ENCODE results near the gene GADD45G. TPM values are rescaled to one million over a fixed set of nuclear protein-coding genes. Genes with fewer than 3 reads are reported as not detected.

The GADD45G gene
- total and polyA plus RNA-seq, 2 of the 4 experiments (the other 2 are of a cell fraction), result 0.15 TPM; not detected in 1

GRCh38 chr9:89649039-89649691 is 44.4 kb downstream of the GADD45G start:
- H2BK5ac ChIP-seq (ENCODE audit: low read depth, low read length, poor library complexity, severe bottlenecking), result no peak overlapping the region
- no peak overlapping the region for H2BK15ac ChIP-seq (ENCODE audit: low read depth, low read length)
- POLR2A ChIA-PET (ENCODE audit: unreplicated experiment), result no interaction called here
- TF ChIP-seq BHLHE40 (IDR thresholded peaks at IDR 0.05; ENCODE audit: low read depth, low read length) (no peak), MXI1 (IDR thresholded peaks at IDR 0.05; ENCODE audit: borderline replicate concordance, low read depth, low read length) (no peak), CHD1 (IDR thresholded peaks at IDR 0.05; ENCODE audit: low read depth, low read length) (no peak), MAFK (IDR thresholded peaks at IDR 0.05; ENCODE audit: low read depth, low read length) (no peak), RFX5 (IDR thresholded peaks at IDR 0.05; ENCODE audit: low read depth, low read length) (no peak), MAZ (IDR thresholded peaks at IDR 0.05; ENCODE audit: borderline replicate concordance, low read depth, low read length) (no peak), RCOR1 (IDR thresholded peaks at IDR 0.05; ENCODE audit: insufficient replicate concordance, low read length) (no peak), NFE2L2 (IDR thresholded peaks at IDR 0.05; ENCODE audit: low read depth, low read length) (no peak), FOS (IDR thresholded peaks at IDR 0.05; ENCODE audit: low read depth, low read length) (no peak), CEBPB (IDR thresholded peaks at IDR 0.05; ENCODE audit: low read depth, low read length) (no peak), POLR2A (IDR thresholded peaks at IDR 0.05; ENCODE audit: low read depth, low read length) (no peak), RAD21 (IDR thresholded peaks at IDR 0.05; ENCODE audit: low read length) (no peak)
- TF ChIP-seq, protein P1, sequence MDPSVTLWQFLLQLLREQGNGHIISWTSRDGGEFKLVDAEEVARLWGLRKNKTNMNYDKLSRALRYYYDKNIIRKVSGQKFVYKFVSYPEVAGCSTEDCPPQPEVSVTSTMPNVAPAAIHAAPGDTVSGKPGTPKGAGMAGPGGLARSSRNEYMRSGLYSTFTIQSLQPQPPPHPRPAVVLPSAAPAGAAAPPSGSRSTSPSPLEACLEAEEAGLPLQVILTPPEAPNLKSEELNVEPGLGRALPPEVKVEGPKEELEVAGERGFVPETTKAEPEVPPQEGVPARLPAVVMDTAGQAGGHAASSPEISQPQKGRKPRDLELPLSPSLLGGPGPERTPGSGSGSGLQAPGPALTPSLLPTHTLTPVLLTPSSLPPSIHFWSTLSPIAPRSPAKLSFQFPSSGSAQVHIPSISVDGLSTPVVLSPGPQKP (IDR thresholded peaks at IDR 0.05; ENCODE audit: borderline replicate concordance, low read depth, low read length), result no peak
- TF ChIP-seq, protein P2, sequence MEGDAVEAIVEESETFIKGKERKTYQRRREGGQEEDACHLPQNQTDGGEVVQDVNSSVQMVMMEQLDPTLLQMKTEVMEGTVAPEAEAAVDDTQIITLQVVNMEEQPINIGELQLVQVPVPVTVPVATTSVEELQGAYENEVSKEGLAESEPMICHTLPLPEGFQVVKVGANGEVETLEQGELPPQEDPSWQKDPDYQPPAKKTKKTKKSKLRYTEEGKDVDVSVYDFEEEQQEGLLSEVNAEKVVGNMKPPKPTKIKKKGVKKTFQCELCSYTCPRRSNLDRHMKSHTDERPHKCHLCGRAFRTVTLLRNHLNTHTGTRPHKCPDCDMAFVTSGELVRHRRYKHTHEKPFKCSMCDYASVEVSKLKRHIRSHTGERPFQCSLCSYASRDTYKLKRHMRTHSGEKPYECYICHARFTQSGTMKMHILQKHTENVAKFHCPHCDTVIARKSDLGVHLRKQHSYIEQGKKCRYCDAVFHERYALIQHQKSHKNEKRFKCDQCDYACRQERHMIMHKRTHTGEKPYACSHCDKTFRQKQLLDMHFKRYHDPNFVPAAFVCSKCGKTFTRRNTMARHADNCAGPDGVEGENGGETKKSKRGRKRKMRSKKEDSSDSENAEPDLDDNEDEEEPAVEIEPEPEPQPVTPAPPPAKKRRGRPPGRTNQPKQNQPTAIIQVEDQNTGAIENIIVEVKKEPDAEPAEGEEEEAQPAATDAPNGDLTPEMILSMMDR (conservative IDR thresholded peaks at IDR 0.05; ENCODE audit: low read depth, low read length), result no peak
- TF ChIP-seq, protein P3, sequence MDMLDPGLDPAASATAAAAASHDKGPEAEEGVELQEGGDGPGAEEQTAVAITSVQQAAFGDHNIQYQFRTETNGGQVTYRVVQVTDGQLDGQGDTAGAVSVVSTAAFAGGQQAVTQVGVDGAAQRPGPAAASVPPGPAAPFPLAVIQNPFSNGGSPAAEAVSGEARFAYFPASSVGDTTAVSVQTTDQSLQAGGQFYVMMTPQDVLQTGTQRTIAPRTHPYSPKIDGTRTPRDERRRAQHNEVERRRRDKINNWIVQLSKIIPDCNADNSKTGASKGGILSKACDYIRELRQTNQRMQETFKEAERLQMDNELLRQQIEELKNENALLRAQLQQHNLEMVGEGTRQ (IDR thresholded peaks at IDR 0.05; ENCODE audit: low read depth, low read length), result no peak
- H3K4ac ChIP-seq (ENCODE audit: low read depth, low read length), result no peak overlapping the region
- H4K91ac ChIP-seq (ENCODE audit: insufficient read depth, low read depth, low read length), result no peak overlapping the region
- no peaks in the 10 kb centered on the region for H3K9me3 ChIP-seq (ENCODE audit: control insufficient read depth, insufficient read depth, low read length)
- H2AK5ac ChIP-seq (ENCODE audit: low read depth, low read length), result no peak overlapping the region
- H2BK20ac ChIP-seq (ENCODE audit: low read depth, low read length), result no peak overlapping the region
- no peak overlapping the region for H3K9ac ChIP-seq (ENCODE audit: low read depth, low read length)
- H3K4me2 ChIP-seq (ENCODE audit: low read depth, low read length), result no peak overlapping the region
- H3K79me1 ChIP-seq (ENCODE audit: low read depth in 1 of 2, low read length in 2 of 2), result no peaks in the 10 kb centered on the region
- no peak overlapping the region for H3K18ac ChIP-seq (ENCODE audit: low read depth, low read length)
- CTCF ChIA-PET, result no interaction called here
- DNase-seq (no peak), ATAC-seq (ENCODE audit: low read depth) (no peak)
- H3K9me1 ChIP-seq (ENCODE audit: insufficient read depth, low read length), result no peaks in the 10 kb centered on the region
- no peak overlapping the region for H4K8ac ChIP-seq (ENCODE audit: low read depth in 2 of 2, low read length in 2 of 2)
- H3K4me3 ChIP-seq (ENCODE audit: insufficient read depth, low read depth, low read length), result no peak overlapping the region
- H3K23ac ChIP-seq (ENCODE audit: low read depth, low read length), result no peak overlapping the region
- H3K27me3 ChIP-seq (ENCODE audit: control insufficient read depth, insufficient read depth, low read length), result peaks cover 4% of the 10 kb centered on the region
- no peak overlapping the region for H3K27ac ChIP-seq (ENCODE audit: insufficient read depth, low read length)
- intact Hi-C loops (cut with micrococcal nuclease) (no loop called here), in situ Hi-C loops (cut with MboI; ENCODE audit: low sequenced_read_pairs) (no loop called here), dilution Hi-C loops (cut with HindIII; ENCODE audit: low sequenced_read_pairs, unreplicated experiment) (no loop called here)
- no peaks in the 10 kb centered on the region for H3K4me1 ChIP-seq (ENCODE audit: control insufficient read depth, insufficient read depth, low read length)
- H4K5ac ChIP-seq (ENCODE audit: low read depth, low read length), result no peak overlapping the region
- no peak overlapping the region for H2AK9ac ChIP-seq (replicated peaks; ENCODE audit: low read depth, low read length, poor library complexity)
- WGBS, 2 experiments (ENCODE audit: extremely low coverage in 2 of 2, insufficient read length in 1 of 2), result no CpG with 5 or more reads among the region's 8 CpGs
- no peak overlapping the region for H2AFZ ChIP-seq (replicated peaks; ENCODE audit: low read length, poor library complexity)
- no peak overlapping the region for H3K56ac ChIP-seq (ENCODE audit: extremely low read depth, insufficient read depth, low read length)
- BruUV-seq (replicated peaks), result no TSS peak
- no peaks in the 10 kb centered on the region for H4K20me1 ChIP-seq (ENCODE audit: insufficient read depth, low read length)
- no peaks in the 10 kb centered on the region for H3K36me3 ChIP-seq (ENCODE audit: control insufficient read depth, insufficient read depth, low read length)
- H2BK120ac ChIP-seq (ENCODE audit: low read depth, low read length), result no peak overlapping the region
- no peak overlapping the region for H3K14ac ChIP-seq (replicated peaks; ENCODE audit: low read depth, low read length)
